ENCODE measurements around the gene SLC39A11.
"Not testable (repeated sequence)": the region's sequence is repeated elsewhere in the genome, so short reads cannot be mapped to it uniquely, and the experiment has no call there.

SLC39A11 gene

DNA sequence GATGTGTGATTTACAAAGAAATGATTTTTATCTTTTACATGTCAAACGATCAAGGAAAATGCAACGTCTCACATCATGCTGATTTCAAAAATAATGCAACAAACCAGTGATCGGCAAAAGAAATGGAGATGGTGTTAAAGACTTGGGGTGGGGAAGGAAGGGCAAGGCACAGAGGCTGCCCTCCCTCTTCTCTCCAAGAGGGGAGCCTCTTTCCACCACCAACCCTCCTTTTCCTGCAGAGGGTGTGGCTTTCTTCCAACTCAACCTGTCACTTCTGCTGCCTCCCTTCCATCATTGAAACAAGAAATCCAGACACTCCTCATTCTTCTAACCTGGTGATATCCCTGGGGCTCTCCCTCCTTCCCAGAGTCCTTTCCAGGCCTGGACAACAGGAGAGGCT lies 320.8 kb downstream of the SLC39A11 start:
- DNase-seq: no peak

GRCh38 chr17:72766761-72767356 lies 325.6 kb downstream of the SLC39A11 start:
- DNase-seq: no peak

DNA sequence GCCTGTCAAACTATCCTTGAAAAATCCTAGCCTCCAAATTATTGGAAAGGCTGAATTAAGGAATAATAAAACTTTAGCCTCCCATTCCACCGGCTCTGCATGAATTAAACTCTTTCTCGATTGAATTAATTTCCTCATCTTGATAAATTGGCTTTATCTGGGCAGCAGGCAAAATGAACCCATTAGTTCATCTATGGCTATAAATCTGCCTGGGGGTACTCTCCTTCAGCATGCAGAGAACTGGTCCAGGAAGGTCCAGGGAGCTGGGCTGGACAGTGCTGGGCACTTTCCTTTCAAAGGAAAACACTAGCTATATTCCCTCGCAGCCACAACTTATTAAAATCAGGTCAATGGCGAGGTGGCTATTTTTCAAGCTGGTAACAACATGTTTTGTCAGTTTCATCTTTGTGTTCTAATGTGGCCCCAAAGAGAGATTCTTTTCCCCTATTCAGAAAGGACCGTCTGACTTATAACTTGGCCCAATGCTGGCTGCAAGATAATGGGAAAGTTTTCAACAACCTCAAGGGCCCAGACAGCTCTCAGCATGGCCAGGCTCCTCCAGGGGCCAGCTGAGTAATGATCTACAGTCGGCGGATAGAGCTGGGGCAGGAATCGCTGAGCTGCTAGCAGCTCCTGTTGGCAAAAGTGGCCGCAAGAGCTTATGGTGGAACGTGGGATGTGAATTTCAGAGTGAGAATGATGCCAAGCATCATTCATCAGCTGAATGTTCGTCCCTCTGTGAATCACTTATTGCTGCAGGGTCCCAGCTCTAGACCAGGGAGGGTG lies 326.9 kb downstream of the SLC39A11 start:
- DNase-seq: no peak

- DNase-seq: no peak
Measured at GRCh38 chr17:72764632-72765041, 327.9 kb downstream of the SLC39A11 start.

GRCh38 chr17:72763981-72764380 lies 328.5 kb downstream of the SLC39A11 start:
- DNase-seq: no peak

GRCh38 chr17:72761893-72762575 lies 330.5 kb downstream of the SLC39A11 start:
- not testable (repeated sequence) for DNase-seq

DNA sequence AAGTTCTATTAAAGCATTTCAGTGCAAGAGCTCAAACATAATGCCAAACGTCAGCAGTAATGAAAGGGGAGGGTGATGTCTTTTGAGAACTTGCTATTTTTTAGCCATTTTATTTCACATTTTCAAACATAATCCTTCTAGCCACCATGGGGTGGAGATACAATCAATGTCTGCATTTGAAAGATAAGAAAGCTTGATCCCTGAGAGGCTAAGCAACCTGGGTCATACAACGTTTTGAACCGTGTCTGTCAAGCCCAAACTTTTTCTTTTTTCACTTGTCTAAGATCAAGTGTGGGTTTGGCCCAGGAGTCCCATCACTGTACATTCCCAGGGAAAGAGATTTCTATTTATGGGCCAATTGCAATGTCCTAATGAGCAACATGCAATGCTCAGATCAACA lies 331.1 kb downstream of the SLC39A11 start:
- DNase-seq: no peak

- DNase-seq: no peak
Measured at GRCh38 chr17:72760368-72760767, 332.1 kb downstream of the SLC39A11 start.

DNA sequence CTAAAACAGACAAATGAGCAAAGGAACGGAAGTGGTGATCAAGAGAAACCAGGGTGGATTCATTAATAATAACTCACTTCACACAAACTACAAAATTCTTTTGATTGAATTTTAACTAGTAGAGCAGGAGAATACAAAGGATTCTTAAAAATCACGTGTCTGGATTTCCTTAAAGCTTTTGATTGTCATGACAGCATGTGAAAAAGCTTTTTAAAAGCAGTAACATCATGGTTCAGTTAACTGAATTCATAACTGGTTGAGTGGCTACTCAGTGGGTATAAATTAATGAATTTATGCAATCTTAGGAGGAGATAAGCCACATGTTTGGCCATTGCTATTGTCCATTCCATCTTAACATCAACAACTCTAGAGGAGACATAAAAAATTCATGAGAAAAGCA lies 333.2 kb downstream of the SLC39A11 start:
- no peak for DNase-seq

GRCh38 chr17:72756256-72756655 lies 336.2 kb downstream of the SLC39A11 start:
- no peak for DNase-seq

GRCh38 chr17:72754513-72754912 lies 338.0 kb downstream of the SLC39A11 start:
- no peak for DNase-seq

GRCh38 chr17:72751746-72752145 lies 340.7 kb downstream of the SLC39A11 start:
- DNase-seq: no peak

- no peak for DNase-seq
Measured at GRCh38 chr17:72749119-72749572, 343.3 kb downstream of the SLC39A11 start.

GRCh38 chr17:72747501-72747900 lies 345.0 kb downstream of the SLC39A11 start:
- DNase-seq: no peak

- DNase-seq: no peak
Measured at GRCh38 chr17:72745241-72745640, 347.2 kb downstream of the SLC39A11 start.

DNA sequence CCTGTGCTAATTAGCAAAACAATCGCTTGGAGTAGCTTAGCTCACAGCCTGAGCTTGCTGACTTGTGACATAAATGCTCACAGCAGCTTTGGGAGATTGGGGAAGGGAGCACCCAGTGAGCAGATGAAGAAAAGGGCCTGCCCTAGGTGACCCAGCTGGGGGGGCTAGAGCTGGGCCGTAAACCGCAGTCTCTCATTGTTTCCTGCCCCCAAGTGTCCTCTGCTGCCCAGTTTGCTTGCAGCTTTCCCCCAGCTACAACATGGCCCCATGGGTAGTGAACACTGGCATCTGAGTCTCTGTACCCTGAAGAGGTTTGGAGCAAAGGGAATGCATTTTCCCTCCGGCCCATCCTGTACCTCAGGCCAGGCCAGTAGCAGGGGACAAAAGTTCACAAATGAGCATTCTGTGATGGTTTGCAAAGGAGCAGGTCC lies 349.4 kb downstream of the SLC39A11 start:
- no peak for DNase-seq

DNA sequence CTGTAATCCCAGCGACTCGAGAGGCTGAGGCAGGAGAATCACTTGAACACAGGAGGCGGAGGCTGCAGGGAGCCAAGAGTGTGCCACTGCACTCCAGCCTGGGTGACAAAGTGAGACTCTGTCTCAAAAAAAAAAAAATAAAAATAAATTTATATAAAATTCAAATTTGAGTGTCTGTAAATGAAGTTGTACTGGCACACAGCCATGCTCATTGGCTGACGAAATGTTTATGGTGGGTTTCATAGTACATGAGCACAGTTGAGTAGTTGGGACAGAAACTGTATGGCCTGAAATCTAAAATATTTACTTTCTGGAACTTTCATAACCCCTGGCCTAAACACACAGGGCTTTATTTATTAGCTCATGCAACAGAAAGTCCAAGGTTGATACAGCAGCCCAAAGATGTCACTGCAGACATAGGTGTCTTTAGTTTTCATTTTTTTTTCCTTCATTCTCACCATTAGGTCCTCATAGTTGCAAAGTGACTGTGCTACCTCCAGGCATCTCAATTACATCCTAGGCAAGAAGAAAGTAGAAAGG lies 355.3 kb downstream of the SLC39A11 start:
- DNase-seq: no peak

- DNase-seq: no peak
Measured at GRCh38 chr17:72735592-72735991, 356.9 kb downstream of the SLC39A11 start.

DNA sequence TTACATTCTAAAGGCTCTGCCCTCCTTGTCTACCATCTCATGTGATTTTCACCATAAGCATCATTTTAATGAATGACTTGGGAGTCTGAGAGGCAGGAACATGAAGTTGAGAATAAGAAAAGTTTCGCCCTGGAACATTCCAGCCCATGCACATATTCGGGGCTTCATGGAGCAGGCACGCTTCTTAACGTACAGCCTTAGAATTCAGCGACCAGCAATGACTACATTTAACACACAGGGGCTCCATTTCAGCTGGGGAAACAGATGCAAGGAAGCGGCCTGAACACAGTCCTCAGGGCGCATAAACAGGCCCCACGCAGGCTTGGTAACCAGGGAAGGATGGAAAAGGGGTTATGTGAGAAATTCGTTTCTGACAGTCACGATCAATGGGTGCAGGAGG lies 357.4 kb downstream of the SLC39A11 start:
- DNase-seq: no peak

DNA sequence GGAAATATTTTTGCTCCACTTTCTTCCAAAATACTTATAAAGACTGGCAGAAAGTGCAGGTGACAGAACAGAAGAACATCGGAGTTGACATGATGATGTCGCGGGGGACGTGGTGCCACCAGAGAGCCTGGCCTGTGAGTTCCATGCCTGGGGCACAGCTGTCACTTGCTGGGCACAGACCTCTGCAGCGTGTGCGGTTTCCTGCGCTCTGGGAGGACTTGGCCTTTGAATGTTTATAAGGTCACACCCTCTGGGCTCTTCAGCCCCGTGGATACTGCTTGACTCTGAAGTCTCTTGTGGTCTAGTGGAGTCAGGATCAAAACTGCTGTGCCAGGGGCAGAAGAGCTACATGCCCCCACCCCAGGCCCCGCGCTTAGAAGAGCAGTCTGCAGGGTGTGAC lies 357.9 kb downstream of the SLC39A11 start:
- DNase-seq: no peak

DNA sequence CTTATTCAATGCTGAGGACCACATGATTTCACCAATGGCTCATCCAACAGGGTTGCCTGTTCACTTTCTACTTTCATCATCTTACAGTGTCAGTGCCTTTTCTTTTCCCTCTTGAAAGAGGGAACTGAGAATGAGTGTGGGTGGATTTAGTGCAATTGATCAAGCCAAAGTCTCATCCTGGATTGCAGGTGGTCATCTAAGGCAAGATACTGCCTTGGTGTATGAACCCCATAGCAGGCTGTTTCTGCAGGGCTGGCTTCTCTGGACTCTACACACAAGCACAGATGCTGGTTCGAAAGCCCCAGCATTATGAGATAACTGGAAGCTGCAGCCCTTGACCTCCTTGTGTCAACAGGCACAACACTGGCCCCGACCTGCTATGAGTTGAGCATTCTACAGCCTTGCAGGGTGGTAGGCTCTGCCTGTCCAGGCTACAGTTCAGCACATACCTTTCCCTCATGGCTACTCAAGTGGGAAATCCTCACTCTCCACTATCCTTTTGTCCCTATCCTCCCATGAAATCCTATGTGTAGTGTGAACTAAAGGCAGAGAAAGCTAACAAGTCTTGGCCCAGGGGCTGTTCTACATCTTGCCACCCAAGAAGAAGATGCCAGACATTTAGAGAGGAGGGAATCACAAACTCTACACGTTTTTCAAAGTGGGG lies 358.7 kb downstream of the SLC39A11 start:
- no peak for DNase-seq

- DNase-seq: no peak
Measured at GRCh38 chr17:72732893-72733618, 359.4 kb downstream of the SLC39A11 start.
